Prostate gland (tissue), 2 donors: ENCODE results near the gene HUNK. TPM values are rescaled to one million over a fixed set of nuclear protein-coding genes. Genes with fewer than 3 reads are reported as not detected.
"Not testable (repeated sequence)": the region's sequence is repeated elsewhere in the genome, so short reads cannot be mapped to it uniquely, and the experiment has no call there.

Source experiments
- DNase-seq: peaks from one replicate; pipeline ENCODE4 v3.0.0-alpha.2; 2019; ENCODE audit warnings: low spot score
- H3K27ac ChIP-seq, 2 donors: fragments of 200-600 bp; sonication (generic); 2 replicates each; pipeline ENCODE4 v1.5.1; 2017 to 2019
- H3K27me3 ChIP-seq: fragments of 200-600 bp; sonication (generic); replicated peaks from 2 replicates; pipeline ENCODE4 v1.5.1; 2019; ENCODE audit not compliant: insufficient read depth
- H3K36me3 ChIP-seq, 2 donors: fragments of 200-600 bp; sonication (generic); 1 replicate in 1 of 2; 2 replicates in 1 of 2; pipeline versions ENCODE4 v1.5.1 to v1.8.1; 2017 to 2019
- H3K4me1 ChIP-seq: fragments of 200-600 bp; sonication (generic); replicated peaks from 2 replicates; pipeline ENCODE4 v1.5.1; 2019
- H3K4me3 ChIP-seq, 2 donors: fragments of 200-600 bp; sonication (generic); 2 replicates each; pipeline ENCODE4 v1.5.1; 2017 to 2019
- H3K9me3 ChIP-seq: fragments of 200-600 bp; sonication (generic); 2 replicates; pipeline ENCODE4 v1.5.1; 2017
- CTCF ChIP-seq, 4 experiments: fragments of 200-600 bp in 2 of 4; fragments of 450-650 bp in 2 of 4; sonication (generic) in 2 of 4; IDR thresholded peaks; 1 replicate in 3 of 4; 2 replicates in 1 of 4; pipeline ENCODE4 v1.5.1; 2016 to 2019; ENCODE audit warnings: antibody characterized with exemption in 4 of 4, mild to moderate bottlenecking in 2 of 4, moderate library complexity in 2 of 4
- POLR2A ChIP-seq: fragments of 450-650 bp; IDR thresholded peaks from one replicate; pipeline ENCODE4 v1.6.1; 2016; ENCODE audit warnings: antibody characterized with exemption, mild to moderate bottlenecking
- POLR2AphosphoS5 ChIP-seq: sonication (generic); formaldehyde crosslinking; IDR thresholded peaks from one replicate; pipeline ENCODE4 v1.6.1; 2017; ENCODE audit warnings: antibody characterized with exemption
- WGBS: methylation state at CpG from one replicate; pipeline ENCODE4 v1.1.5; 2018; 5-methylcytosine and 5-hydroxymethylcytosine counted together
- intact Hi-C: fragments of 100-400 bp; cut with DNase I; formaldehyde crosslinking; loops from one replicate; pipeline ENCODE4 v1.14.2; 2022
- total RNA-seq, 2 donors: library from RNA; depleted of rRNA; stranded (reverse); fragments of >200 nt; gene quantifications; one replicate each; pipeline ENCODE4 v1.1.0, GENCODE V29; 2016

Gene HUNK
- total RNA-seq, 2 donors from 2014 or later, result 3.7 to 5.0 TPM

- 14% methylated on average over 4 of the region's 4 CpGs for WGBS
- Histone ChIP-seq H3K27me3 (no peaks in the 10 kb centered on the region), H3K27ac (no peak overlapping the region)
Measured at GRCh38 chr21:31945546-31945945, 72.7 kb downstream of the HUNK start.

GRCh38 chr21:31946231-31946630, 73.4 kb downstream of the HUNK start:
- WGBS, result 93% methylated on average over 7 of the region's 7 CpGs
- no peak for TF ChIP-seq POLR2A
- TF ChIP-seq POLR2AphosphoS5, result no peak
- no peak for TF ChIP-seq CTCF (IDR thresholded peaks at IDR 0.05)

More at GRCh38 chr21:31945546-31945945, 72.7 kb downstream of the HUNK start:
- H3K4me3 ChIP-seq, result no peak overlapping the region
- intact Hi-C loops, result no loop called here
- DNase-seq, result no peak
- H3K4me1 ChIP-seq, result no peaks in the 10 kb centered on the region
- H3K9me3 ChIP-seq, result no peaks in the 10 kb centered on the region
- H3K36me3 ChIP-seq, result no peaks in the 10 kb centered on the region
- no peak for TF ChIP-seq POLR2AphosphoS5
- TF ChIP-seq POLR2A, result no peak
- no peak for TF ChIP-seq CTCF (IDR thresholded peaks at IDR 0.05)

DNA sequence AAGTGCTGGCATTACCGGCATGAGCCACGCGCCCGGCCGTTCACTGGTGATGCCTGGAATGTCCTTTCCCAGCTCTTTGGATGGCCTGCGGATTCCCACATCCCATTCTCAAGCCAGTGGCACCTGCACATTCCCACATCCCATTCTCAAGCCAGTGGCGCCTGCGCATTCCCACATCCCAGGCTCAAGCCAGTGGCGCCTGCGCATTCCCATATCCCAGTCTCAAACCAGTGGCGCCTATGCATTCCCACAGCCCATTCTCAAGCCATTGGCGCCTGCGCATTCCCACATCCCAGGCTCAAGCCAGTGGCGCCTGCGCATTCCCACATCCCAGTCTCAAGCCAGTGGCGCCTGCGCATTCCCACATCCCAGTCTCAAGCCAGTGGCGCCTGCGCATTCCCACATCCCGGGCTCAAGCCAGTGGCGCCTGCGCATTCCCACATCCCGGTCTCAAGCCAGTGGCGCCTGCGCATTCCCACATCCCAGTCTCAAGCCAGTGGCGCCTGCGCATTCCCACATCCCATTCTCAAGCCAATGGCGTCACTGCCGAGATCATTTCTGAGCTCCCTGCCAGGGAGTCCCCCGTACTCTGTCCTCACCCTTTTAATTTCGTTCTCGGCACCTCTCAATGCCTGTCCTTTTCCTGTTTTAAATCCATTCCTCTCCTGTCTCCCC, 74.2 kb downstream of the HUNK start:
- 97% methylated on average over 32 of the region's 32 CpGs for WGBS
- H3K27me3 ChIP-seq, intact Hi-C loops, H3K27ac ChIP-seq, H3K4me1 ChIP-seq, H3K36me3 ChIP-seq, DNase-seq, H3K4me3 ChIP-seq, H3K9me3 ChIP-seq: not testable (repeated sequence)

More at GRCh38 chr21:31946231-31946630, 73.4 kb downstream of the HUNK start:
- H3K36me3 ChIP-seq, result no peaks in the 10 kb centered on the region
- H3K9me3 ChIP-seq, result no peaks in the 10 kb centered on the region
- no peak overlapping the region for H3K4me3 ChIP-seq
- DNase-seq, result no peak
- no peaks in the 10 kb centered on the region for H3K4me1 ChIP-seq
- intact Hi-C loops, result no loop called here
- no peaks in the 10 kb centered on the region for H3K27me3 ChIP-seq
- H3K27ac ChIP-seq, result no peak overlapping the region

- Histone ChIP-seq H3K4me3 (no peak overlapping the region), H3K36me3 (no peaks in the 10 kb centered on the region), H3K4me1 (no peaks in the 10 kb centered on the region), H3K9me3 (no peaks in the 10 kb centered on the region), H3K27ac (no peak overlapping the region), H3K27me3 (no peaks in the 10 kb centered on the region)
- TF ChIP-seq CTCF (IDR thresholded peaks at IDR 0.05) (no peak), POLR2AphosphoS5 (no peak), POLR2A (no peak)
- 58% methylated on average over 7 of the region's 7 CpGs for WGBS
- intact Hi-C loops, result no loop called here
- no peak for DNase-seq
Measured at GRCh38 chr21:31948676-31949075, 75.9 kb downstream of the HUNK start.

DNA sequence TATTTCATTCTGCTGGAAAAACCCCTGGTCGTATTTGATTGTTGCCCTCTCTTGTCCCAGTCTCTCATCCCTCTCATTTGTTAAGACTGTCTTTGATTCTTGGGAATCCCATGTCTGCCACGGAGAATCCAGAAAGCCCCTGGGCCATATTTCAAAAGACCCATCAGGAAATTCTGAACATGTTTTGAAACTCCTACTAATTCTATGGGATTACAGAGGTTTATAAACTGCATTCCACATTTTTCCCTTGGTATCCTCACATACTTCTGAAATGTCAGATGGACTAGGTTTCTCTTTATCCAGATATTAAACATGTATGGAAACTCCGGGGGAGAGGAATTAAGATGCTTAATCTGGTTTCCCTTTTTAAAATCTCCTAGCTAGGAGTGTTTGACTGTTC, 80.0 kb downstream of the HUNK start:
- intact Hi-C loops, result no loop called here
- no peaks in the 10 kb centered on the region for H3K4me1 ChIP-seq
- H3K9me3 ChIP-seq, result no peaks in the 10 kb centered on the region
- TF ChIP-seq POLR2A (no peak), CTCF (IDR thresholded peaks at IDR 0.05) (no peak), POLR2AphosphoS5 (no peak)
- H3K27me3 ChIP-seq, result no peaks in the 10 kb centered on the region
- no peak for DNase-seq
- no peaks in the 10 kb centered on the region for H3K36me3 ChIP-seq
- H3K27ac ChIP-seq, result no peak overlapping the region
- no peak overlapping the region for H3K4me3 ChIP-seq
- WGBS, result 87% methylated on average over 3 of the region's 3 CpGs
